LNCaP clone FGC (cell line): ENCODE results near the gene RRP8.

Experiments used
- DNase-seq: peaks from one replicate; pipeline ENCODE4 v3.0.0-alpha.2; 2011; ENCODE audit warnings: low read depth
- H3K4me3 ChIP-seq: 2 replicates; pipeline ENCODE4 v1.5.1; 2011; ENCODE audit warnings: mild to moderate bottlenecking, low read depth, low read length, control low read depth
- TF ChIP-seq, protein P1 (sequence below): IDR thresholded peaks from 2 replicates; pipeline ENCODE4 v1.5.1; 2012; ENCODE audit warnings: mild to moderate bottlenecking; ENCODE audit not compliant: control insufficient read depth, insufficient read depth; ENCODE audit errors: extremely low read depth

Gene RRP8

GRCh38 chr11:6611963-6612212 is 8.5 kb upstream of the RRP8 start:
- peak overlapping the region; percentile 86 for H3K4me3 ChIP-seq
- DNase-seq = no peak
- TF ChIP-seq, protein P1, sequence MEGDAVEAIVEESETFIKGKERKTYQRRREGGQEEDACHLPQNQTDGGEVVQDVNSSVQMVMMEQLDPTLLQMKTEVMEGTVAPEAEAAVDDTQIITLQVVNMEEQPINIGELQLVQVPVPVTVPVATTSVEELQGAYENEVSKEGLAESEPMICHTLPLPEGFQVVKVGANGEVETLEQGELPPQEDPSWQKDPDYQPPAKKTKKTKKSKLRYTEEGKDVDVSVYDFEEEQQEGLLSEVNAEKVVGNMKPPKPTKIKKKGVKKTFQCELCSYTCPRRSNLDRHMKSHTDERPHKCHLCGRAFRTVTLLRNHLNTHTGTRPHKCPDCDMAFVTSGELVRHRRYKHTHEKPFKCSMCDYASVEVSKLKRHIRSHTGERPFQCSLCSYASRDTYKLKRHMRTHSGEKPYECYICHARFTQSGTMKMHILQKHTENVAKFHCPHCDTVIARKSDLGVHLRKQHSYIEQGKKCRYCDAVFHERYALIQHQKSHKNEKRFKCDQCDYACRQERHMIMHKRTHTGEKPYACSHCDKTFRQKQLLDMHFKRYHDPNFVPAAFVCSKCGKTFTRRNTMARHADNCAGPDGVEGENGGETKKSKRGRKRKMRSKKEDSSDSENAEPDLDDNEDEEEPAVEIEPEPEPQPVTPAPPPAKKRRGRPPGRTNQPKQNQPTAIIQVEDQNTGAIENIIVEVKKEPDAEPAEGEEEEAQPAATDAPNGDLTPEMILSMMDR = no peak

GRCh38 chr11:6611092-6611962 is 7.9 kb upstream of the RRP8 start:
- peak overlapping the region; percentile 86 for H3K4me3 ChIP-seq
- DNase-seq = no peak
- TF ChIP-seq, protein P1 = no peak

DNA sequence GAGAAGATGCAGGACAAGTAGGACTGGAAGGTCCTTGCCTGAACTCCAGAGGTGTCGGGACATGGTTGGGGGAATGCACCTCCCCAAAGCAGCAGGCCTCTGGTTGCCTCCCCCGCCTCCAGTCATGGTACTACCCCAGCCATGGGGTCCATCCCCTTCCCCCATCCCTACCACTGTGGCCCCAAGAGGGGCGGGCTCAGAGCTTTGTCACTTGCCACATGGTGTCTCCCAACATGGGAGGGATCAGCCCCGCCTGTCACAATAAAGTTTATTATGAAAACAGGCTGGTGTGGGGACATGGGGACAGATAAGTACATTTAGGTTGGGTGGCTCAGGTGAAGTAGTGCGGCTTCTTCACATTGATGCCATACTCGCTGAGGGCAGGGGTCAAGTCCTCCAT is 7.2 kb upstream of the RRP8 start:
- no peak overlapping the region; the same call in 1 of the 2 replicates for H3K4me3 ChIP-seq
- TF ChIP-seq, protein P1 = no peak
- no peak for DNase-seq

DNA sequence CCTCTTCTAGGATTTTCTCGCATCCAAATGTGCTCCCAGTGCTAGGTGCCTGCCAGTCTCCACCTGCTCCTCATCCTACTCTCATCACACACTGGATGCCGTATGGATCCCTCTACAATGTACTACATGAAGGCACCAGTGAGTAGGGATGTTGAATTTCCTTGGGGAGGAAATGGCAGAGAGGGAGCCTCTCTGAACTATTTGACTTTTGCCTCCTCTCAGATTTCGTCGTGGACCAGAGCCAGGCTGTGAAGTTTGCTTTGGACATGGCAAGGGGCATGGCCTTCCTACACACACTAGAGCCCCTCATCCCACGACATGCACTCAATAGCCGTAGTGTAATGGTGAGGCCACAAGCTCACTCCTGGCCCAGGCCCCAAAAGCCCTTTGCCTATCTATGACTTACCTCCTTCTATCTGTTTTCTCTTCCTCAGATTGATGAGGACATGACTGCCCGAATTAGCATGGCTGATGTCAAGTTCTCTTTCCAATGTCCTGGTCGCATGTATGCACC is 6.1 kb upstream of the RRP8 start:
- no peak for DNase-seq
- no peak overlapping the region for H3K4me3 ChIP-seq
- TF ChIP-seq, protein P1 = no peak

DNA sequence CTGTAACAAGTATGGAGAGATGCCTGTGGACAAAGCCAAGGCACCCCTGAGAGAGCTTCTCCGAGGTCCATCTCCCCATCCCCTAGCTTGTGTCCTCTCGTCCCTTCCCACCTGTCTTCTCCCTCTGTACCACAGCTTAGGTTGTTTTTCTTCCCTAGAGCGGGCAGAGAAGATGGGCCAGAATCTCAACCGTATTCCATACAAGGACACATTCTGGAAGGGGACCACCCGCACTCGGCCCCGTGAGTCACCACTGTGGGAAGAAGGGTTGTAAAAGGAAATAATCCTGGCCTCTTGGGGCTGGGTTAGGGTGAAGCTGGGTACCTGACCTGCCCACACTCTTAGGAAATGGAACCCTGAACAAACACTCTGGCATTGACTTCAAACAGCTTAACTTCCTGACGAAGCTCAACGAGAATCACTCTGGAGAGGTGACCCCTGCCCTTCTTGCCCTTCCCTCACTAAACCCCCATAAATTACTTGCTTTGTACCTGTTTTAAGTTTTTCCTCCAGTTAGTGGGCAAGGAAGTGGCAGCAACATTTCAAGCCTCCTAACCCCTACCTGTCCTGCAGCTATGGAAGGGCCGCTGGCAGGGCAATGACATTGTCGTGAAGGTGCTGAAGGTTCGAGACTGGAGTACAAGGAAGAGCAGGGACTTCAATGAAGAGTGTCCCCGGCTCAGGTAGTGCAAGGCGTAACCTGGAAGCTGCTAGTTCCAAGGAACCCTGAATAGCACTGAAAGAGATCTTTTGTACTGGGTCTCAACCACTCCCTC is 5.5 kb upstream of the RRP8 start:
- TF ChIP-seq, protein P1 = no peak
- H3K4me3 ChIP-seq = no peak overlapping the region
- no peak for DNase-seq

DNA sequence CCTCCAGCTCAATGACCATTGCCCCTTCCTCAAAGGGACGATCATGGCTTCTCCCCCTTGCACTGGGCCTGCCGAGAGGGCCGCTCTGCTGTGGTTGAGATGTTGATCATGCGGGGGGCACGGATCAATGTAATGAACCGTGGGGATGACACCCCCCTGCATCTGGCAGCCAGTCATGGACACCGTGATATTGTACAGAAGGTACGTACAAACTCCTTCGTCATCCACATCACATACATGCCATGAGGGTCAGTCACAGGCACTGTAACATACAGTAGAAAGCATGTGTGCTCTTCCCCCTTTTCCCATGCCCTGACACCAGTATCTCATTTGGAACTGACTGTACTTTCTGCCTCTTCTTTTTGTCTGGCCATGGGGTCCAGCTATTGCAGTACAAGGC is 4.6 kb upstream of the RRP8 start:
- no peak for DNase-seq

More for the DNA sequence above, 4.6 kb upstream of the RRP8 start:
- H3K4me3 ChIP-seq = no peak overlapping the region
- TF ChIP-seq, protein P1 = no peak
